Brain microvascular endothelial cell (primary cell): Measurements from ENCODE around the gene LYZL2.
A peak's percentile ranks its signal among the peaks of the same experiment; 100 is the strongest.
"Not testable (repeated sequence)": the region's sequence is repeated elsewhere in the genome, so short reads cannot be mapped to it uniquely, and the experiment has no call there.

ENCODE experiments used
- DNase-seq: peaks from one replicate; pipeline ENCODE4 v3.0.0-alpha.2; 2020
- H3K27ac ChIP-seq: fragments of 250-450 bp; sonication (Bioruptor Pico); 2 replicates; pipeline ENCODE4 v1.5.1; 2020; ENCODE audit warnings: mild to moderate bottlenecking, moderate library complexity
- H3K27me3 ChIP-seq: fragments of 250-450 bp; sonication (Bioruptor Pico); replicated peaks from 2 replicates; pipeline ENCODE4 v1.5.1; 2020; ENCODE audit warnings: mild to moderate bottlenecking
- H3K36me3 ChIP-seq: fragments of 250-450 bp; sonication (Bioruptor Pico); replicated peaks from 2 replicates; pipeline ENCODE4 v1.5.1; 2020; ENCODE audit warnings: mild to moderate bottlenecking
- H3K4me3 ChIP-seq: 2 replicates; pipeline ENCODE4 v1.5.1; 2011; ENCODE audit warnings: low read depth, mild to moderate bottlenecking, control low read depth, low read length, moderate library complexity
- in situ Hi-C: cut with HindIII; loops from 2 replicates; pipeline ENCODE4 v1.10.0; 2017; ENCODE audit warnings: low sequenced_read_pairs, low pct_ligation_motif_present
- TF ChIP-seq, protein P1 (sequence below): IDR thresholded peaks from 2 replicates; pipeline ENCODE4 v1.5.1; 2011; ENCODE audit warnings: low read depth, mild to moderate bottlenecking, moderate library complexity, low read length, control low read depth, inconsistent platforms; ENCODE audit errors: missing control alignments

LYZL2 gene

DNA sequence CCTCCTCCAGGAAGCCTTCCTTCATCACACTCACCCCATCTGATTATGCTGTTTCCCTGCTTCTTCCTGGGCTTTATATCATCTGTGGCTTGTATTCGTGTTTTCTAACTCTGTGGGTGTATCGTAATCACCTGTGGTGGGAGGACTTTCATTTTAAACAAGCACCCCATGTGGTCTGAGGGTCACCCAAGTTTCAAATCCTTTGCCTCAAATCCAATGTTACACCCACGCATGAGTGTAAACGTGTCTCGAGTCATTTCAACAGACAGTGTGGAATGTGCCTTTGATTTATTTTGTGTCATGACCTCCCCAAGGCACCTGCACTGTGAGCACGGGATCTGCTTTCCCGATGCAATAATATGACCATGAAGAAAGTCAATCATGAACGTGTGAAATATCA is 17.5 kb upstream of the LYZL2 start:
- TF ChIP-seq, protein P1, sequence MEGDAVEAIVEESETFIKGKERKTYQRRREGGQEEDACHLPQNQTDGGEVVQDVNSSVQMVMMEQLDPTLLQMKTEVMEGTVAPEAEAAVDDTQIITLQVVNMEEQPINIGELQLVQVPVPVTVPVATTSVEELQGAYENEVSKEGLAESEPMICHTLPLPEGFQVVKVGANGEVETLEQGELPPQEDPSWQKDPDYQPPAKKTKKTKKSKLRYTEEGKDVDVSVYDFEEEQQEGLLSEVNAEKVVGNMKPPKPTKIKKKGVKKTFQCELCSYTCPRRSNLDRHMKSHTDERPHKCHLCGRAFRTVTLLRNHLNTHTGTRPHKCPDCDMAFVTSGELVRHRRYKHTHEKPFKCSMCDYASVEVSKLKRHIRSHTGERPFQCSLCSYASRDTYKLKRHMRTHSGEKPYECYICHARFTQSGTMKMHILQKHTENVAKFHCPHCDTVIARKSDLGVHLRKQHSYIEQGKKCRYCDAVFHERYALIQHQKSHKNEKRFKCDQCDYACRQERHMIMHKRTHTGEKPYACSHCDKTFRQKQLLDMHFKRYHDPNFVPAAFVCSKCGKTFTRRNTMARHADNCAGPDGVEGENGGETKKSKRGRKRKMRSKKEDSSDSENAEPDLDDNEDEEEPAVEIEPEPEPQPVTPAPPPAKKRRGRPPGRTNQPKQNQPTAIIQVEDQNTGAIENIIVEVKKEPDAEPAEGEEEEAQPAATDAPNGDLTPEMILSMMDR: no peak
- H3K27ac ChIP-seq: no peak overlapping the region
- in situ Hi-C loops: no loop called here
- no peak for DNase-seq
- no peak overlapping the region for H3K4me3 ChIP-seq
- H3K27me3 ChIP-seq: no peaks in the 10 kb centered on the region
- no peaks in the 10 kb centered on the region for H3K36me3 ChIP-seq

DNA sequence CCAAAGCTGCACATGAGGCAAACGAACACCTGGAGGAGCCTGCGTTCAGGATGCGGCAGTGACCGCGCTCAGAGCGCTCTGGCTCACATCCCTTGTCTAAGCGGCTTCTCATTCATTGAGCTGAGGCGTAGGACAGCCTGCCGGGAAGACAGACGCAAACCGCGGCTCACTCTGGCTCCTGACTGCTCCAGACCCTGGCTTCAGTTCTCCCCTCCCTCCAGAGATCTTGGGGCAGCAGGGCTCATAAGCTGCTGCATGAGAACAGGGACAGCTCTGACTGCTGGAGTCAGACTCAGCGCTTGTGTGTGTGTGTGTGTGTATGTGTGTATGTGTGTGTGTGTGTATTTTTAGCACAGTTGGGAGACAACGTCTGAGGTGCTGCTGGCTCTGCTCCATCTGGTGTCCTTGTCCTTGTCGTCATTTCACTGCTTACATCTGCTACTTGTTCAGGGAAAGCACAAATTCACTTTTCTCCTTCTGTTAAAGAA is 15.8 kb upstream of the LYZL2 start:
- Histone ChIP-seq H3K4me3 (no peak overlapping the region), H3K27ac (no peak overlapping the region), H3K36me3 (no peaks in the 10 kb centered on the region), H3K27me3 (no peaks in the 10 kb centered on the region)
- TF ChIP-seq, protein P1: no peak
- DNase-seq: peak; percentile 69
- in situ Hi-C loops: no loop called here

DNA sequence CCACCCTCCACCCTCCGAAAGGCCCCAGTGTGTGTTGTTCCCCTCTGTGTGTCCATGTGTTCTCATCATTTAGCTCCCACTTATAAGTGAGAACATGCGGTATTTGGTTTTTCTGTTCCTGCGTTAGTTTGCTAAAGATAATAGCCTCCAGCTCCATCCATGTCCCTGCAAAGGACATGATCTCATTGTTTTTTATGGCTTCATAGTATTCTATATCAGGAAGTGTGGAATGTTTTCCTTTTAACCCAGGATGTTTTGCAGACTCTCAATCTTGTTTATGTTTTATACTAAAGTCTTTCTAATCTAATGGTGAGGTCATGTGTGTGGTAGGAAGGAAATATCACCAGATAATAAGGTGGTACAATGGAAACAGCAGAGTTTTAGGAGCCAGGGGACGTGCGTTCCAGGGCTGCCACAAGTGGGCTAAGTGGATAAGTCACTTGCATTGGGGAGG is 14.9 kb upstream of the LYZL2 start:
- in situ Hi-C loops, H3K27me3 ChIP-seq, H3K36me3 ChIP-seq, H3K4me3 ChIP-seq, H3K27ac ChIP-seq: not testable (repeated sequence)
- DNase-seq: peak; percentile 32

DNA sequence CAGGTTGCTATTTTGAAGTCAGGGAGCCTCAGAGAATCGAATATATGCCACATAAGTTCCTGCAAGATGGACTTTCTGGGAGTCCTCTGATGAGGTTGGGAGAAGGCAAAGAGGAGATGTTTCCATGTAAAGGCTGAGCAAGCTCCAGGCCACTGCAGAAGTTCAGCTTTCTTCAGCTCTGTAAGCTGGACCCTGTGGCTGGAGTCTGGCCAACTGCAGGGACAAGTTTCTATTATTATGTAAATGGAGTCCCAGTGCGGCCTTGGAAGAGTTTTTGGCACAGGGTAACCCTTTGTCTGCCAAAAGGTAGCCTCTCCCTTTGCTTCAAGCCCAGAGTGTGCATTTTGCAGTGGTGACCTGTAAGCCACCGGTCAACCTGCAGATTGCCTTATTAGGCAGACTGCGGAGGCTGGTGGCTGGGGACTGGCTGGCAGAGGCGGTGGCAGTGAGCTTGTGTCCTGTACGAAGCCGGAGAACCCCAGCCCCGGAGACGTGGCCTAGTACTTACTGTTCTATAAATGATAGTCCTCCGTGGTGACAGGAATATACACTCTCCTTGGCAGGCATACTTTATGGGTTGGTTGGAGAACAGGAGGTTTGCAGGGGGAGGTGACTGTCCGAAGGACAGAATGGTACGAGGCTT is 14.1 kb upstream of the LYZL2 start:
- in situ Hi-C loops, DNase-seq, H3K4me3 ChIP-seq, H3K27ac ChIP-seq, H3K36me3 ChIP-seq, H3K27me3 ChIP-seq: not testable (repeated sequence)

DNA sequence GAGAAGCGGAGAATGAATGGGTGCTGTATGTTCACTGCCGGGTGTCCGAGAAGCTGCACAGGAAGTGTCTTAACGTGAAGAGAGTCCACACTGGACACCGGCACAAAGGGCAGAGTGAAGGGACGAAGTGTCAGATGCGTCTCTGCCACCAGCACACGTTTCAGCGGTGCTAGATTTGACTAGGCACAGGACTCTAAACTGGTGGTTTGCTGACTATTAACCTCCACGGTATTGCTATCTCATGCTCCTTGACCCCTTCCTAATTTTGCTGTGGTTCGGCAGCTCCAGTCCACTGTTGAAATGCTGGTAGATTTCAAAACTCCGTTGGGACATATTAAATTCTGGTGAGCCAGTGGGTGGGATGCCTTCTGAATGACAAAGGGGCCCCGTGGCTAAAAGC is 13.3 kb upstream of the LYZL2 start:
- H3K36me3 ChIP-seq, DNase-seq, H3K27ac ChIP-seq, H3K4me3 ChIP-seq, in situ Hi-C loops, H3K27me3 ChIP-seq: not testable (repeated sequence)

DNA sequence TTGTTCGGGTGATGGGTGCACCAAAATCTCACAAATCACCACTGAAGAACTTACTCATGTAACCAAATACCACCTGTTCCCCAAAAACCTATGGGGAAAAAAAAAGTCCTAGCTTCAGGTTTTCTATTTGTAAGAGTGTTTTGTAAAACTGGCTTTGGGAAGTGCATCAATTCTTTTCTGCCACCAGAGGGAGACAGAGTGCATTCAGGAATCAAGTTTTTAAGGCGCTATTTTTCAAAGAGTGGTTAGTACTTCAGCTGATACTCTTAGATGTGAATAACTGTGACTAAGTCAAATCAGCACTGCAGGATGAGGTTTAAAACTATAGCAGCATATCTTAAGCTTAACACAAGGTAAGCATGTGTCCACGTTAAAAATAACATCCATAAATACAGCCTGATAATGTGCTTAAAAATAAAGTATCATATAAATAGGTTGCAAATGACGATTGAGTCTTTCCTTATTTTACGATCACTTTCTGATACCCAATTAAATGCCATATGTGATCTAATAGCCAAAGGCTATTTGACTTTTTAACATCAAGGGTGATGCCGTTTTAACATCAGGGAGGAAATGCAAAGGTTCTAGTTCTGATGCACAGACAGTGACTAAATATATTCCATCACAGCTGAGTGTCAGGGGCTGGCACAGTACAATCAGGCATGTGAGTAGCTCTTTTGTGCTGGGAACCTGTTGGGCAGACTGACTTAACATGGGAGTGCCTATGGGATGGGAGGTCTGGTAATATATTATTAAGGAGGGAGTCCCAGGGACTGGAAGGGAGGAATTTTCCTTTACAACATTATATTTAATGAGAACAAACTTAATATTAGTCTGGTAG is 10.6 kb upstream of the LYZL2 start:
- H3K4me3 ChIP-seq: no peak overlapping the region
- TF ChIP-seq, protein P1: peak; percentile 79
- in situ Hi-C loops: no loop called here
- no peaks in the 10 kb centered on the region for H3K36me3 ChIP-seq
- peak; percentile 45 for DNase-seq
- H3K27me3 ChIP-seq: no peaks in the 10 kb centered on the region
- H3K27ac ChIP-seq: no peak overlapping the region

DNA sequence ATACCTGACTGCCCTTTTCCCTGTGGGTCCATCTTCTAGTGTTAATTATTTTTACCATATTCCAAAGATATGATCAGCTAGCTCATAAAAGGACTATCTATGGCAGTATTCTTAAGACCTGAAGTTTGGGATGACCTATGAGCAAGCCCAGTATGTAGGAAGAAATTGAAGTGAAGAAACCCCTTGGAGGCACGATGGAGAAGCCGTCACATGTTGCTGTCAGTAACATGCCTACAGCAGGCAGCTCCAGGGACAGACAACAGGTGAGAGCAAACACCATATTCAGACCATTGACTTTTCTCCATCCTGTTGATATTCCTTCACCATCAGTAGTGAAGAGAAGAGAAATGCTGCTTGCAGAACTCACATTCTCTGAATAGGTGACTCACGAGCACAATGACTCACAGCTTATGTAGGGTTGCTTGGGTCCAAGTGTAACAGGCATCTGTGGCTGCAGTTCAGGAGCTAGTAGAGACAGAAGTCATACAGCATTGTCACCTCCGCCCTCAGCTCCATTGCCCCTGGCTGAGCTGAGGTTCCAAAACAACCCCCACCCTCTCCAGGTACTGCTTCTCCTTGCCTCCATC is 8.4 kb upstream of the LYZL2 start:
- in situ Hi-C loops: no loop called here
- Histone ChIP-seq H3K27me3 (no peaks in the 10 kb centered on the region), H3K27ac (no peak overlapping the region), H3K4me3 (no peak overlapping the region), H3K36me3 (no peaks in the 10 kb centered on the region)
- TF ChIP-seq, protein P1: no peak
- peak; percentile 93 for DNase-seq
